H1 (cell line): ENCODE results near the gene SVOPL. TPM values are rescaled to one million over a fixed set of nuclear protein-coding genes. Genes with fewer than 3 reads are reported as not detected.

Experiments used
- BCL11A ChIP-seq, 2 experiments: IDR thresholded peaks; one replicate each; pipeline ENCODE4 v1.6.1; 2011; ENCODE audit warnings: low read depth in 2 of 2, low read length in 2 of 2, mild to moderate bottlenecking in 2 of 2
- CBX8 ChIP-seq: fragments of 300-800, 300-1000 bp; sonication (generic); IDR thresholded peaks from 2 replicates; pipeline ENCODE4 v1.7.1; 2016; ENCODE audit warnings: low read depth, low read length, borderline replicate concordance
- EGR1 ChIP-seq: IDR thresholded peaks from 2 replicates; pipeline ENCODE4 v1.6.1; 2011; ENCODE audit warnings: low read depth, low read length, borderline replicate concordance
- HDAC2 ChIP-seq, 2 experiments: fragments of 300-600 bp in 1 of 2; sonication (generic) in 1 of 2; IDR thresholded peaks; 2 replicates each; pipeline ENCODE4 v1.6.1; 2011 to 2012; ENCODE audit warnings: low read depth in 2 of 2, low read length in 2 of 2, mild to moderate bottlenecking in 2 of 2, moderate library complexity in 2 of 2, borderline replicate concordance in 1 of 2, inconsistent platforms in 1 of 2
- MAFK ChIP-seq: IDR thresholded peaks from 2 replicates; pipeline ENCODE4 v1.6.1; 2012; ENCODE audit warnings: low read depth, mild to moderate bottlenecking, improper control_type of control experiment, low read length
- RBBP5 ChIP-seq: IDR thresholded peaks from 2 replicates; pipeline ENCODE4 v1.7.1; 2012; ENCODE audit warnings: low read depth, mild to moderate bottlenecking, inconsistent platforms, low read length, moderate library complexity, borderline replicate concordance
- SP4 ChIP-seq: IDR thresholded peaks from 2 replicates; pipeline ENCODE4 v1.6.1; 2012; ENCODE audit warnings: low read length, inconsistent platforms
- TAF7 ChIP-seq: optimal IDR thresholded peaks from 2 replicates; pipeline ENCODE3; 2011; ENCODE audit warnings: low read depth, mild to moderate bottlenecking, inconsistent platforms, low read length, moderate library complexity, borderline replicate concordance
- TEAD4 ChIP-seq: IDR thresholded peaks from 2 replicates; pipeline ENCODE4 v1.6.1; 2012; ENCODE audit warnings: low read depth, low read length, inconsistent platforms, mixed read lengths
- polyA plus RNA-seq, 7 experiments: library from polyadenylated mRNA; depleted of rRNA in 3 of 7; stranded (reverse) in 5 of 7; unstranded in 2 of 7; fragments of >200 nt in 5 of 7; fragments of 200-250 nt in 2 of 7; gene quantifications; 1 replicate in 5 of 7; 2 replicates in 1 of 7; 4 replicates in 1 of 7; pipeline versions ENCODE4 v1.2.1 to v1.2.3, GENCODE V29; 2011 to 2013; ENCODE audit warnings: missing spikeins in 2 of 7, mixed read lengths in 2 of 7
- total RNA-seq: library from RNA; stranded (reverse); fragmentation: NEBNext Ultra II Directional; extraction: Animal tissue kit (Norgen Biotek cat#: 25700); gene quantifications from 2 replicates; pipeline ENCODE4 v1.2.1, GENCODE V29; 2021

Gene SVOPL
- total and polyA plus RNA-seq, 2 of the 8 experiments (the other 6 are each of a cell fraction or from before 2014, with no cell fraction given) = 1.1 to 1.4 TPM

GRCh38 chr7:138700857-138701536, at the start of gene SVOPL (continued):
- TF ChIP-seq TAF7 (no peak), EGR1 (no peak), RBBP5 (no peak), CBX8 (no peak), MAFK (no peak), HDAC2 (IDR thresholded peaks at IDR 0.05; ENCODE audit: borderline replicate concordance in 1 of 2, low read depth in 2 of 2, low read length in 2 of 2) (no peak), BCL11A (IDR thresholded peaks at IDR 0.05; ENCODE audit: low read depth in 2 of 2, low read length in 2 of 2) (no peak), SP4 (no peak), TEAD4 (no peak)
